SKM-1 (cell line): ENCODE data around the gene MCC.

Experiments
- DNase-seq: peaks from one replicate; lab custom pipeline; 2025; ENCODE audit not compliant: unreplicated experiment; lab: John Stamatoyannopoulos, UW

The MCC gene

GRCh38 chr5:113226116-113226736 lies 262.0 kb downstream of the MCC start:
- no peak for DNase-seq

- no peak for DNase-seq
These were observed 263.0 kb downstream of the MCC start for GRCh38 chr5:113225259-113225658.

GRCh38 chr5:113224605-113225065 lies 263.6 kb downstream of the MCC start:
- DNase-seq = no peak

- no peak for DNase-seq
These were observed 264.2 kb downstream of the MCC start for GRCh38 chr5:113223831-113224604.

- DNase-seq = no peak
These were observed 264.9 kb downstream of the MCC start for GRCh38 chr5:113223315-113223714.

GRCh38 chr5:113221294-113222176 lies 266.7 kb downstream of the MCC start:
- no peak for DNase-seq

DNA sequence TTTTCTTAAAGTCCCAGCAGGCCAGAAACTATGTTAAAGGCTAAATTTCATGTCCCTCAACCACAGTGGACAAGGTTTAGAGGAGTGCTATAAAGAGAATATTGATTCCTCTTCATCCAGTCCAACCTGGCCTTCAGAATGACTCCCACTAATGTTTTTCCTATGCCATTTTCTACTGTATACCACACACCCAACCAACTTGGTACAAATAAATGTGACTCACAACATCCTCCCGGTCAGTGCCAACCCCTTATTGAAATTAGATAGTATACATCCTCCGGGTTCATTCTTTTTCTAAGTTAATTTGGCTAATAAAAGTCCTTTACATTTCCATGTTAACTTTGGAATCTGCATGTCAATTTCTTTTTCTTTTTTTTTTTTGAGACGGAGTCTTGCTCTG lies 268.6 kb downstream of the MCC start:
- DNase-seq = no peak

DNA sequence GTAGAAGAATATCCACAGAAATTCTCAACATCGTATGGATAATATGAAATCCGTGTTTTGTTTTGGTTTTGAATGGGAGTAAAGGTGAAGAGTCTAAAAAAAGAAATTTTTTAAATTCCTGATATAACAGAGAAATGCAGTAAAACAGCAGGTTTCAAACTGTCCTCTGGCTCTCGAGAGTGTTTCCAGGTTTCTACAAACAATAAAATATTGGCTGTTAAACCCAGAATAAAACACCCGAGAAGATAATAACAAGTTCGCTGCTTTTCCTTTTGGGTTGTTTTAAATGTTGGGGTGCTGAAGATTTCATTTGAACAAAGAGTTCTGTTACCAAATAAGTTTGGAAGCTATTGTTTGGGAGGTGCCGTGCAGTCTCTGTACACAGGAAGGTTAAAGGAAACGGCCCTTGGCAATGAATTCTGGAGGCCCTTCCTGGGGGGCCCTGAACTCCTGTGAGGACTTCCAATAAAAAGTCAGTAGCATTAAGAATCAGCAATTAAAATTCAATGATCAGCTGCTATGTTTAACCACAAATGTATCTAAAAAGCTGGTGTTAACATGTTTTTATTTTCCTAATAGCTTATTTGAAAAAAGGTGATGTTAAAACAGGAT lies 269.2 kb downstream of the MCC start:
- no peak for DNase-seq

GRCh38 chr5:113218200-113218599 lies 270.1 kb downstream of the MCC start:
- DNase-seq = no peak

DNA sequence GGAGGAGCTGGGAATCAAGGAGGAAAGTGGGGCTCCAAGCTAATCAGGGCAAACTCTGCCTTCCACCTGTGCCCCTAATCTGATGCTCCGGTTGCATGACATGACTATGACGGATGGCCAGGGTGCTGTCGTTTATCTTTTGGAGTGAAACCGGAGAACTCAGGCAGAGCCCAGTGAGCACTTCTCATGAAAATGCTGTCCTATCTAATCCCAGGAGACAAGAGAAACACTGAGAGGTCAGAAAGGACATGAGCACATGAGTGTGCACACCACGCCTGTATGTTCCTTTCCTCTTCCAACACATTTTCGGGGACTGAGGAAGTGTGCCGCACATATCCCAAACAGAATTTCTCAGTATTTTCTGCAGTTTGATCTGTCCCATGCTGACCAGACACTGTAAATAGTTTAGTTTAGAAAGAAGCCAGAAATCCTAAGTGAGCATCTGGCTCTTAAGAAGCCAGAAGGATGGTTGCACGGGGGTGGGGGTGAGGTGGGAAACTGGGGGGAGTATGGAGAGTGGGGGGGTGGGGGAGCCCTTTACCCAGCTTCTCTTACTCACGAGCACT lies 270.6 kb downstream of the MCC start:
- no peak for DNase-seq

- DNase-seq = no peak
These were observed 271.7 kb downstream of the MCC start for GRCh38 chr5:113216545-113216944.

GRCh38 chr5:113215401-113216060 lies 272.7 kb downstream of the MCC start:
- DNase-seq = no peak

DNA sequence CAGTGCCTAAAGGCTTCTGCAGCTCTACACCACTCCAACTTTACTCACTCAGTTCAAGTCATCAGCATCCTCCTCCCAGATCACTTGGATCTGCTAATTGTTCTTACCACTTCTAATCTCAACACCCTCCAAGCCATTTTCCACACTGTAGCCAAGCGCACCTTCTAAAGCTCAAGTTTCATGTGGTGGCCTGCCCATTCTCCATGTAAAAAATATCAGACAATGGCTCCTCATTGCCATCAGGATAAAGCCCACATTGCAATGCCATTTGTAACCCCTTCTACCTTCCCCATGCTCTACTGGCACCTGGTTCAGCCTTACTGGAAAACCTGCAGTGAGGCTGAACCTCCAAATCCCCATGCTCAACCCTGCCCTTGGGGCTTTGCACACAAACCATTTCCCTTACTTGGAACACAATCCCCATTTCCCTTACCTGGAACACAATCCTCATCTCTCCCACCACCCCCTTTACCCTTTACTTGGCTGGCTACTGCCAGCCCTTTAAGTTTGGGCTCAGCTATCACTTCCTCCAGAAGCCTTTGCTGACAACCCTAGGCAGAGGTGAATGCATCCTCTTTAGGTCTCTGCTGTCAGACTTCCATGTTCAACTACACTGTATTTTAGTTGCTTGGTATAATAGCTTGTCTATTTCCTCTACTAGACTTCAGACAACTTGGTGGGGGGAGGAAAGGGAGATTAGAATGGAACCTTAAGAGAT lies 273.5 kb downstream of the MCC start:
- DNase-seq = no peak

DNA sequence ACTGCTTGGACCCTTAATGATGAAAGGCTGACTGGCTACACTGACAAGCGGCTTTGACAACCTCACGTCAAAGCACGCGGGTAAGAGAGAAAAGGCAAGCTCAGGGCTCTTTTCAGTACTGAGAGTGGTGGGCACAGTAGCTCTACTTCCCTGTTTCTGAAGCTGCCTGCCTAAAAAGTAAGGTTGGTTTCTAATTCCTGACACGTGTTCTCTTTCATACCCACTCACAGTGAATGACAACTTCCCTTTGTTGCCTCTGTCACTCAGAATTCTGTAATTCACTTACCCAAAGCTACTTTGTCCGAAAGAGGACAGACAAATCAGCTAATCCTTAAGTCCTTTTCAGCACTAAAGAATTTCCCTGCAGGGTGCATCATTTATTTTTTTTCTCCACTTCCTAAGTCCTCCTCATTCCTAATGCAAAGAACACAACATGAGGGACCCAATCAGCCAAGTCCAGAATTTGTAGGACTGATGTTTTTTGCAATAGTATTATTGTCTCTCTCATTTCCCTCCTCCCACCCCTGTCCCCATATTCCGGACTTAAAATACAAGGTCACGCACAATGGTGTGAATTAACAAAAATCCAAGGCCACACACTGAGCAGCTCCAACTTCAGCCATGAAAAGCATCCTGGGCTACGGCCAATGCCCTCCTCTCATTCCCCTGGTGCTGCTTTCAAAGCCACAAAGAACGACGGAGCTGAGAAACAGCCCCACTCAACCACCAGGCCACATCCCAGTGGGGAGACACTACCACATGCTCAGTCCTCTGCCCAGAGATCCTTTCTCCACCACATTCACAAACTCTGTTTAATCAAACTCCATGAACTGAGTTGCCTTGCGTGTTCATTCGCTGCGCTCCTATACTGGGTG lies 274.5 kb downstream of the MCC start:
- DNase-seq = no peak

DNA sequence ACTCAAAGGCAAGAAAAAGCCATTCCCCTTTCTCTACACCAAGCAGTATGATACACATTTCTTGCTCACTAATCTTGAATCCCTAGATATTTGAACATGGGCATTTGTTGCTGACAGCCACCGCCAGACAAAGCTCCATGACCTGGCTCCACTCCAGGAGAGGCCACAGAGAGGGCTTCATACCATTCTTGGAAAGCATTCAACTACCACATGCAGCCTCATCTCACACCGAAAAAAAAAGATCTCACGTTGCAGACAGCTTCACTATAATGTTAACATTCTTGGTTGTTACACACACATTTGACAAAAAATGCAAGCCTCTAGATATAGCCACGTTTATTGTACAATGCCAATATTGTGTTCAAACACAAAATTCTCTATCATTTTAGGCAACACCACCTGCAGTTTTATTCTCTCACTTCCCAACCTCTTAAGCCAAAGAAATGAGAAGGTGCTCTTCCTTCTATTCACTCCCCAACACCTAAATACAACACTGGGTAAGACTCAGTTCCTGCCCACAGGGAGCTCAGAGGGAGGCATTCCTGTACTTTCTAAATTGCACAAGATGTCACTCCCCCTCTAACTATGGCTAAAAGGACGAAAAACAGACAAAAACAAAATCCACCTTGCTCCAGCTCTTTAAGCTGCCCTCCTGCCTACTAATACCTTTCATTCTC lies 275.9 kb downstream of the MCC start:
- DNase-seq = no peak

DNA sequence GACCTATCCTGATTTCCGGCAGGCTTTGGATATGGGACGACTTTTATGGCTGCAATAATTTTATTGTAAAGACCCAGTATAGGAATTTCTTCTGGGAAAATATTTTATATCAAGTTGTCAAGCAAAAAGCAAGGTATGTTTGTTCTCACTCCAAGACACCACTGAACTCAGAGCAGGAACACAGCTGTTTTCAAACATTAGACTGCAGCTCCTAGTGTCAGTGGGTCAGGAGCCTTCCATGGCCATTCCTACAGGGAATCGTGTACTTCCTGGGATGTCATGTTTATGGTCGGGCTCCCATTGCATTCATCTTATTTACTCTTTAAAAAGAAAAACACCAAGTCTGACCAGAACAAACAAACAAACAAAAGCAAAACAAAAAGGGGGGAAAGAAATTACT lies 278.8 kb downstream of the MCC start:
- no peak for DNase-seq

GRCh38 chr5:113205807-113206206 lies 282.4 kb downstream of the MCC start:
- DNase-seq = no peak

GRCh38 chr5:113205323-113205722 lies 282.9 kb downstream of the MCC start:
- no peak for DNase-seq
